RWPE2 (cell line): Measurements from ENCODE around the gene AURKAIP1.

Source experiments
- ATAC-seq: fragments of 200-7000 bp; cut with Tn5 transposase; 3 replicates; pipeline ENCODE4 v1.9.1; 2021; ENCODE audit warnings: low read depth
- DNase-seq: peaks from one replicate; pipeline ENCODE4 v3.0.0-alpha.2; 2020; ENCODE audit warnings: low spot score
- H3K27ac ChIP-seq: fragments of 450-650 bp; 2 replicates; pipeline ENCODE4 v1.5.1; 2017; ENCODE audit warnings: mild to moderate bottlenecking; ENCODE audit not compliant: poor library complexity, severe bottlenecking
- H3K27me3 ChIP-seq: fragments of 250-450 bp; sonication (Bioruptor Pico); 2 replicates; pipeline ENCODE4 v1.5.1; 2021; ENCODE audit warnings: mild to moderate bottlenecking, moderate library complexity; ENCODE audit not compliant: insufficient read depth, poor library complexity, severe bottlenecking
- H3K36me3 ChIP-seq: fragments of 250-450 bp; sonication (Bioruptor Pico); 2 replicates; pipeline ENCODE4 v1.5.1; 2020; ENCODE audit warnings: low read depth, mild to moderate bottlenecking, moderate library complexity
- H3K4me1 ChIP-seq: fragments of 250-450 bp; sonication (Bioruptor Pico); 2 replicates; pipeline ENCODE4 v1.5.1; 2021; ENCODE audit warnings: mild to moderate bottlenecking, moderate library complexity; ENCODE audit not compliant: insufficient read depth, poor library complexity, severe bottlenecking
- H3K4me3 ChIP-seq: fragments of 250-450 bp; sonication (Bioruptor Pico); 2 replicates; pipeline ENCODE4 v1.5.1; 2021; ENCODE audit warnings: mild to moderate bottlenecking, moderate library complexity; ENCODE audit not compliant: severe bottlenecking
- H3K9me3 ChIP-seq: fragments of 250-450 bp; sonication (Bioruptor Pico); 2 replicates; pipeline ENCODE4 v1.5.1; 2021; ENCODE audit warnings: mild to moderate bottlenecking, moderate library complexity; ENCODE audit not compliant: severe bottlenecking
- TF ChIP-seq, protein P1 (sequence below): fragments of 450-650 bp; IDR thresholded peaks from one replicate; pipeline ENCODE4 v1.5.1; 2017; ENCODE audit warnings: mild to moderate bottlenecking, moderate library complexity; ENCODE audit not compliant: poor library complexity, severe bottlenecking

AURKAIP1 gene

DNA sequence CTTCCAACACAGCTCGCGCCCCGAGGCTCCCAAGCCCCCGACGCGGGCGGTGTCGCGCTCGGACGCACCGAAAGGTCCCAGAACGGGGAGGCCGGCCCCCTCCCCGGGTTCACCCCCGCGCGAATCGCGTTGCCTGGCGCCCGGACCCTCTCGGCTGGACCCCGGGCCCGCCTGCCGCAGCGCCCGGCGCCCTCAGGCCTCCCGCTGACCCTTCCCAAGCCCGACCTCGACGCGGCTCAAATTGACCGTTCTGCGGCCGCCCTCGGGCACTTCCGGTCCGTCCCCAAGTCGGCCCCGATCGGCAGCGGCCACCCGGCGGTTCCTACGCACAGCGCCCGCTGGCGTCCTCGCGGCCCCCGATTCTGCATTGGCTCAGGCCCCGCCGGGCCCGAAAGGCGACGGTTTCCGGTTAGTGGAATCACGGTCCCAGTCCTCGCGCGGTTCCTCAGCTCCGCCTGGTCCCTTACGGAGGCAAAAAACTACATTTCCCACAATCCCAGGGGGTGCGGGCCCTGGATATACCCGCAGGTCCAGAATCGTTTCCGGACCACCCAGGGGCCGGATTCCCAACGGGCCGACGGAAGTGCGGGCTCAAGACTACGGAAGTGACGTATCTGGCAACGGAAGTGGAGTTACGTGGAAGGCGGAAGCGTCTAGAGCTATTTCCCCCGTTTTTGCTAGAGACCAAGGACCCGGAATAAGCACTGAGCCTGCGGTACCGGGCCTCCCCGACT, at the start of gene AURKAIP1:
TSS of gene AURKAIP1 (minus strand) at position 279 of the 734 bp plus-strand sequence. CDS start 451 bp downstream, outside the sequence.
- Histone ChIP-seq H3K4me3 (peak within 1 kb of the TSS; percentile 78), H3K4me1 (peaks cover 4% of the 10 kb centered on the region)

DNA sequence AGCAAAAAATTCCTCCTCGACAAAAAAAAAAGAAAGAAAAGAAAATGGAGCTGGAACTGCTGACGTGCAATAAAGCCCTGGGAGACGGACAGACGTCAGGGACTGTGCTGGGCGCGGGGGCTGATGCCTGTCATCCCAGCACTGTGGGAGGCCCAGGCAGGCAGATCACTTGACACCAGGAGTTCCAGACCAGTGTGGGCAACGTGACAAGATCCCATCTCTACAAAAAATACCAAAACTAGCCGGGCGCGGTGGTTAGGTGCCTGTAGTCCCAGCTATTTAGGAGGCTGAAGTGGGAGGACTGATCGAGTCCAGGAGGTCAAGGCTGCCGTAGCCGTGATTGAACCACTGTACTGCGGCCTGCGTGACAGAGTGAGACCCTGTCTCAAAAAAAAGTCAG, 49.7 kb upstream of the AURKAIP1 start:
- no peak overlapping the region for H3K4me3 ChIP-seq
- H3K9me3 ChIP-seq = no peaks in the 10 kb centered on the region
- H3K27ac ChIP-seq = no peak overlapping the region
- TF ChIP-seq, protein P1, sequence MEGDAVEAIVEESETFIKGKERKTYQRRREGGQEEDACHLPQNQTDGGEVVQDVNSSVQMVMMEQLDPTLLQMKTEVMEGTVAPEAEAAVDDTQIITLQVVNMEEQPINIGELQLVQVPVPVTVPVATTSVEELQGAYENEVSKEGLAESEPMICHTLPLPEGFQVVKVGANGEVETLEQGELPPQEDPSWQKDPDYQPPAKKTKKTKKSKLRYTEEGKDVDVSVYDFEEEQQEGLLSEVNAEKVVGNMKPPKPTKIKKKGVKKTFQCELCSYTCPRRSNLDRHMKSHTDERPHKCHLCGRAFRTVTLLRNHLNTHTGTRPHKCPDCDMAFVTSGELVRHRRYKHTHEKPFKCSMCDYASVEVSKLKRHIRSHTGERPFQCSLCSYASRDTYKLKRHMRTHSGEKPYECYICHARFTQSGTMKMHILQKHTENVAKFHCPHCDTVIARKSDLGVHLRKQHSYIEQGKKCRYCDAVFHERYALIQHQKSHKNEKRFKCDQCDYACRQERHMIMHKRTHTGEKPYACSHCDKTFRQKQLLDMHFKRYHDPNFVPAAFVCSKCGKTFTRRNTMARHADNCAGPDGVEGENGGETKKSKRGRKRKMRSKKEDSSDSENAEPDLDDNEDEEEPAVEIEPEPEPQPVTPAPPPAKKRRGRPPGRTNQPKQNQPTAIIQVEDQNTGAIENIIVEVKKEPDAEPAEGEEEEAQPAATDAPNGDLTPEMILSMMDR = no peak
- H3K36me3 ChIP-seq = no peaks in the 10 kb centered on the region
- no peak for ATAC-seq
- H3K4me1 ChIP-seq = peaks cover 25% of the 10 kb centered on the region
- no peaks in the 10 kb centered on the region for H3K27me3 ChIP-seq
- no peak for DNase-seq

More for the DNA sequence above, at the start of gene AURKAIP1:
- peak; percentile 93 for ATAC-seq
- H3K9me3 ChIP-seq = no peaks in the 10 kb centered on the region
- peak; percentile 98 for DNase-seq
- H3K27me3 ChIP-seq = no peaks in the 10 kb centered on the region
- peak within 1 kb of the TSS; percentile 63 for H3K27ac ChIP-seq
- peaks cover 8% of the 10 kb centered on the region for H3K36me3 ChIP-seq
- TF ChIP-seq, protein P1 = peak; percentile 22

- peak overlapping the region; percentile 75 for H3K27ac ChIP-seq
- no peaks in the 10 kb centered on the region for H3K36me3 ChIP-seq
- DNase-seq = no peak
- no peaks in the 10 kb centered on the region for H3K9me3 ChIP-seq
- no peak overlapping the region for H3K4me3 ChIP-seq
- ATAC-seq = no peak
- H3K4me1 ChIP-seq = peaks cover 25% of the 10 kb centered on the region
- H3K27me3 ChIP-seq = no peaks in the 10 kb centered on the region
- TF ChIP-seq, protein P1 = no peak
Measured at GRCh38 chr1:1423245-1423597, 48.2 kb upstream of the AURKAIP1 start.

GRCh38 chr1:1422465-1423244, 47.6 kb upstream of the AURKAIP1 start:
- ATAC-seq (peak; percentile 30; the same call in 2 of the 3 replicates), DNase-seq (peak; percentile 74)
- Histone ChIP-seq H3K36me3 (no peaks in the 10 kb centered on the region), H3K27ac (peak overlapping the region; percentile 75), H3K27me3 (no peaks in the 10 kb centered on the region), H3K4me3 (no peak overlapping the region), H3K9me3 (no peaks in the 10 kb centered on the region), H3K4me1 (peaks cover 25% of the 10 kb centered on the region)
- TF ChIP-seq, protein P1 = no peak
